HepG2 (cell line): Measurements from ENCODE around the gene TMEM129.

Source experiments
- ELF1 ChIP-seq: sonication (generic); formaldehyde crosslinking; IDR thresholded peaks from 2 replicates; pipeline ENCODE4 v1.4.0; 2020; ENCODE audit warnings: missing genetic modification reagents
- HDAC2 ChIP-seq: sonication (generic); formaldehyde crosslinking; IDR thresholded peaks from 2 replicates; pipeline ENCODE4 v1.4.0; 2020; ENCODE audit warnings: missing genetic modification reagents
- HES4 ChIP-seq: sonication (generic); formaldehyde crosslinking; IDR thresholded peaks from 2 replicates; pipeline ENCODE4 v1.9.0; 2021; ENCODE audit warnings: mild to moderate bottlenecking, missing genetic modification reagents, borderline replicate concordance
- SP1 ChIP-seq, 2 experiments: fragments of 450-650 bp in 1 of 2; sonication (generic) in 1 of 2; formaldehyde crosslinking in 1 of 2; IDR thresholded peaks; 2 replicates each; pipeline versions ENCODE4 v1.4.0 to v1.6.1; 2016 to 2020; ENCODE audit warnings: missing genetic modification reagents in 1 of 2
- TCF7 ChIP-seq: sonication (generic); IDR thresholded peaks from 2 replicates; pipeline ENCODE4 v1.6.1; 2016; ENCODE audit warnings: antibody characterized with exemption, low read depth
- TF ChIP-seq, protein P1 (sequence below), 2 experiments: IDR thresholded peaks; 2 replicates each; pipeline ENCODE4 v1.6.1; 2011 to 2012; ENCODE audit warnings: low read length in 2 of 2, borderline replicate concordance in 1 of 2, low read depth in 1 of 2, mild to moderate bottlenecking in 1 of 2, moderate library complexity in 1 of 2

DNA sequence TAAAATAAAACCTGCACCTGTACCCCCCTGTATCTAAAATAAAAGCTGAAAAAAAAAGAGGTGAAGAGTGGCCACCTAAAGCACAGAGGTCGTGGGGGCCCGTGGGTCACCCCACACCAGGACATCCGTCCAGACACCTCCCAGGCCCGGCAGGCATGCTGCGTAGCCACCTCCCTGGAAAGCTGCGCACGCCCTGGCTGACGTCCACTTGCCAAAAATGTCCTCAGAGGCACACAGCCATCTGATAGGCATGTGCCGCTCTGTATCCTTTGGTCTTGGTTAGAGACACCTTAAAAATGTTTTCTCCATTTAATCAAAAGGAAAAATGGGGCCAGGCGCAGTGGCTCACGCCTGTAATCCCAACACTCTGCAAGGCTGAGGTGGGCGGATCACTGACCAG lies 54.7 kb downstream of the TMEM129 start:
- TF ChIP-seq ELF1 (no peak), HES4 (CRISPR knock-in tag) (no peak), SP1 (IDR thresholded peaks at IDR 0.05) (no peak), SP1 (CRISPR knock-in tag; IDR thresholded peaks at IDR 0.05) (no peak), TCF7 (no peak), HDAC2 (CRISPR knock-in tag) (no peak)
- TF ChIP-seq, protein P1, sequence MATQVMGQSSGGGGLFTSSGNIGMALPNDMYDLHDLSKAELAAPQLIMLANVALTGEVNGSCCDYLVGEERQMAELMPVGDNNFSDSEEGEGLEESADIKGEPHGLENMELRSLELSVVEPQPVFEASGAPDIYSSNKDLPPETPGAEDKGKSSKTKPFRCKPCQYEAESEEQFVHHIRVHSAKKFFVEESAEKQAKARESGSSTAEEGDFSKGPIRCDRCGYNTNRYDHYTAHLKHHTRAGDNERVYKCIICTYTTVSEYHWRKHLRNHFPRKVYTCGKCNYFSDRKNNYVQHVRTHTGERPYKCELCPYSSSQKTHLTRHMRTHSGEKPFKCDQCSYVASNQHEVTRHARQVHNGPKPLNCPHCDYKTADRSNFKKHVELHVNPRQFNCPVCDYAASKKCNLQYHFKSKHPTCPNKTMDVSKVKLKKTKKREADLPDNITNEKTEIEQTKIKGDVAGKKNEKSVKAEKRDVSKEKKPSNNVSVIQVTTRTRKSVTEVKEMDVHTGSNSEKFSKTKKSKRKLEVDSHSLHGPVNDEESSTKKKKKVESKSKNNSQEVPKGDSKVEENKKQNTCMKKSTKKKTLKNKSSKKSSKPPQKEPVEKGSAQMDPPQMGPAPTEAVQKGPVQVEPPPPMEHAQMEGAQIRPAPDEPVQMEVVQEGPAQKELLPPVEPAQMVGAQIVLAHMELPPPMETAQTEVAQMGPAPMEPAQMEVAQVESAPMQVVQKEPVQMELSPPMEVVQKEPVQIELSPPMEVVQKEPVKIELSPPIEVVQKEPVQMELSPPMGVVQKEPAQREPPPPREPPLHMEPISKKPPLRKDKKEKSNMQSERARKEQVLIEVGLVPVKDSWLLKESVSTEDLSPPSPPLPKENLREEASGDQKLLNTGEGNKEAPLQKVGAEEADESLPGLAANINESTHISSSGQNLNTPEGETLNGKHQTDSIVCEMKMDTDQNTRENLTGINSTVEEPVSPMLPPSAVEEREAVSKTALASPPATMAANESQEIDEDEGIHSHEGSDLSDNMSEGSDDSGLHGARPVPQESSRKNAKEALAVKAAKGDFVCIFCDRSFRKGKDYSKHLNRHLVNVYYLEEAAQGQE (IDR thresholded peaks at IDR 0.05; ENCODE audit: borderline replicate concordance in 1 of 2, low read depth in 1 of 2, low read length in 2 of 2): no peak
